OCI-LY3 (cell line): ENCODE results near the gene TSPAN14.

Source experiments
- H2AFZ ChIP-seq: fragments of 200-600, 300-600 bp; shearing (Covaris generic); 2 replicates; pipeline ENCODE4 v1.6.0; 2014; ENCODE audit warnings: antibody characterized with exemption, low read depth, low read length
- H3K27ac ChIP-seq: fragments of 200-600, 300-600 bp; sonication (generic); 2 replicates; pipeline ENCODE4 v1.5.1; 2014; ENCODE audit warnings: mild to moderate bottlenecking, low read length, moderate library complexity, mixed read lengths
- H3K27me3 ChIP-seq: fragments of 200-600, 300-600 bp; sonication (generic); 2 replicates; pipeline ENCODE4 v1.6.1; 2014; ENCODE audit warnings: low read depth, low read length, mixed read lengths
- H3K36me3 ChIP-seq: fragments of 200-600, 300-600 bp; sonication (generic); replicated peaks from 2 replicates; pipeline ENCODE3; 2014; ENCODE audit warnings: low read depth, low read length, mixed read lengths
- H3K4me1 ChIP-seq: fragments of 300-600, 200-600 bp; sonication (generic); 2 replicates; pipeline ENCODE4 v1.6.1; 2014; ENCODE audit warnings: low read length, mixed read lengths
- H3K4me2 ChIP-seq: fragments of 200-600, 300-600 bp; sonication (generic); 2 replicates; pipeline ENCODE4 v1.6.1; 2014; ENCODE audit warnings: low read length, mixed read lengths
- H3K4me3 ChIP-seq: fragments of 300-600, 200-600 bp; sonication (generic); 2 replicates; pipeline ENCODE4 v1.5.1; 2014; ENCODE audit warnings: antibody characterized with exemption, mild to moderate bottlenecking, low read length, moderate library complexity
- H3K79me2 ChIP-seq: fragments of 300-600, 200-600 bp; shearing (Covaris generic); 2 replicates; pipeline ENCODE4 v1.6.1; 2014; ENCODE audit warnings: mild to moderate bottlenecking, low read length, mixed read lengths
- H3K9ac ChIP-seq: fragments of 300-600, 200-600 bp; shearing (Covaris generic); 2 replicates; pipeline ENCODE4 v1.6.0; 2014; ENCODE audit warnings: mild to moderate bottlenecking, low read length, moderate library complexity
- H3K9me3 ChIP-seq: fragments of 200-600, 300-600 bp; shearing (Covaris generic); 2 replicates; pipeline ENCODE4 v1.6.1; 2014; ENCODE audit warnings: low read length, mixed read lengths; ENCODE audit not compliant: insufficient read depth
- H4K20me1 ChIP-seq: fragments of 200-600, 300-600 bp; sonication (generic); 2 replicates; pipeline ENCODE4 v1.6.1; 2016; ENCODE audit warnings: low read length, mixed read lengths; ENCODE audit not compliant: insufficient read depth
- CTCF ChIP-seq: fragments of 200-600, 300-600 bp; sonication (generic); IDR thresholded peaks from 2 replicates; pipeline ENCODE4 v1.5.1; 2014; ENCODE audit warnings: antibody characterized with exemption, low read length, low read depth
- EZH2phosphoT487 ChIP-seq: fragments of 200-600 bp; shearing (Covaris generic); IDR thresholded peaks from 2 replicates; pipeline ENCODE4 v1.6.1; 2018; ENCODE audit warnings: antibody characterized with exemption, mixed run types, low read depth

The TSPAN14 gene

DNA sequence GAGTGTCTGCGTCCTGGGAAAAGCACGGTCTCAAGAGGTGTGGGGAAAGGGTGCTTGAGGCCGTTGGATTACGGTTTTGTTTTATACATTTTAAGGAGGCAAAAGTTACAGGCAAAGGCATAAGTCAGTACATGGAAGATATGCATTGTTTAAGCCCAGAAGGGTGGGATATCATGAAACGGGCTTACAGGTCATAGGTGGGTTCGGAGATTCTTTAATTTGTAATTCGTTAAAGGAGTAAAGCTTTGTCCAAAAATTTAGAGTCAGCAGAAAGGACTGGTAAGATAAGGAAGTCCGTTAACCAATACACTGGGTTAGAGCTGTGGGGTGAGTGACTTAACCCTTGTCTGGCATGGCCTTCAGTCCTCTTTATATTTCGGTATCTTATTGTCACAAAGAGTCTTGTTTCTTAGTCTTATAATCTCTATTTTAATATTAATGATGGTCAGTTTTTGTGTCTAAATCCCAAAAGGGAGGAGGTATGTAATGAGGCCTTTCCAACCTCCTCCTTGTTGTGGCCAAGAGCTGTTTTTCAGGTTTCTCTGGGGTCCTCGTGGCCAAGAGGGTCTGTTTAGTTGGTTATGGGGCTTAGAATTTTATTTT, 12.7 kb downstream of the TSPAN14 start:
- H3K4me1 ChIP-seq = peaks cover 44% of the 10 kb centered on the region
- H3K27me3 ChIP-seq = no peaks in the 10 kb centered on the region
- peaks cover 29% of the 10 kb centered on the region; the same call in 1 of the 2 replicates for H4K20me1 ChIP-seq
- no peak overlapping the region for H3K4me3 ChIP-seq
- no peak overlapping the region for H3K4me2 ChIP-seq
- peaks cover 2% of the 10 kb centered on the region for H3K36me3 ChIP-seq
- H2AFZ ChIP-seq = no peak overlapping the region
- no peak for TF ChIP-seq CTCF
- TF ChIP-seq EZH2phosphoT487 = no peak
- H3K9ac ChIP-seq = no peak overlapping the region
- no peak overlapping the region for H3K27ac ChIP-seq
- H3K9me3 ChIP-seq = no peaks in the 10 kb centered on the region; the same call in 1 of the 2 replicates
- H3K79me2 ChIP-seq = peaks cover 56% of the 10 kb centered on the region

- H3K4me2 ChIP-seq = no peak overlapping the region
- H3K4me1 ChIP-seq = peaks cover 50% of the 10 kb centered on the region
- H3K79me2 ChIP-seq = peaks cover 51% of the 10 kb centered on the region
- no peak overlapping the region for H3K9ac ChIP-seq
- H3K4me3 ChIP-seq = no peak overlapping the region
- no peak overlapping the region for H2AFZ ChIP-seq
- no peaks in the 10 kb centered on the region for H3K27me3 ChIP-seq
- no peaks in the 10 kb centered on the region; the same call in 1 of the 2 replicates for H3K9me3 ChIP-seq
- H3K36me3 ChIP-seq = peaks cover 2% of the 10 kb centered on the region
- peaks cover 26% of the 10 kb centered on the region; the same call in 1 of the 2 replicates for H4K20me1 ChIP-seq
- TF ChIP-seq EZH2phosphoT487 = no peak
- TF ChIP-seq CTCF = no peak
- no peak overlapping the region for H3K27ac ChIP-seq
These were observed 13.9 kb downstream of the TSPAN14 start for GRCh38 chr10:80468002-80468401.

GRCh38 chr10:80468806-80469421, 14.8 kb downstream of the TSPAN14 start:
- Histone ChIP-seq H3K9ac (no peak overlapping the region), H3K36me3 (peaks cover 5% of the 10 kb centered on the region), H3K27me3 (no peaks in the 10 kb centered on the region), H4K20me1 (peaks cover 19% of the 10 kb centered on the region; the same call in 1 of the 2 replicates), H3K79me2 (peaks cover 53% of the 10 kb centered on the region), H3K4me3 (no peak overlapping the region), H3K27ac (no peak overlapping the region), H3K4me1 (peaks cover 52% of the 10 kb centered on the region), H3K9me3 (no peaks in the 10 kb centered on the region; the same call in 1 of the 2 replicates), H3K4me2 (no peak overlapping the region), H2AFZ (no peak overlapping the region)
- TF ChIP-seq EZH2phosphoT487 (no peak), CTCF (no peak)

DNA sequence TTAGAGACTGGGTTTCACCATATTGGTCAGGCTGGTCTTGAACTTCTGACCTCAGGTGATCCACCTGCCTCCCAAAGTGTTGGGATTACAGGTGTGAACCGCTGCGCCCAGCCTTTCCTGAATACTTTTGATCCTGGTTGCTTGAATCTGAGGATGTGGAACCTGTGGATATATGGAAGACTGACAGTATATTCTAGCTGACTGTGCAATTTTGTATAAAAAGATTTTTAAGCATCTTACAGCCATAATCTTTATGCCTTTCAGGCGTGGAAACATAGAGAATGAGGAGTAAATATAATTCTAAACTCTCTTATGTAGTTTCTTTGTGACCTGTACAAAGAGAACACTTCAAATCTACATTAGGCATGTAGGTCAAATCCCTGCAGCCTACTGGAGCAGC, 16.2 kb downstream of the TSPAN14 start:
- Histone ChIP-seq H3K36me3 (peaks cover 5% of the 10 kb centered on the region), H3K4me1 (peaks cover 50% of the 10 kb centered on the region), H3K4me3 (no peak overlapping the region), H3K9ac (no peak overlapping the region), H4K20me1 (peaks cover 15% of the 10 kb centered on the region; the same call in 1 of the 2 replicates), H3K9me3 (no peaks in the 10 kb centered on the region), H3K27me3 (no peaks in the 10 kb centered on the region), H3K4me2 (no peak overlapping the region), H2AFZ (no peak overlapping the region), H3K79me2 (peaks cover 51% of the 10 kb centered on the region), H3K27ac (no peak overlapping the region)
- TF ChIP-seq EZH2phosphoT487 (no peak), CTCF (no peak)
